Hematopoietic multipotent progenitor cell treated with erythropoietin and hydrocortisone succinate and interleukin-3 and kit ligand, for 4 days (in vitro differentiated cells): ENCODE measurements around the gene RTN1.

Experiments used
- DNase-seq: peaks from one replicate; pipeline ENCODE4 v3.0.0-alpha.2; 2015

Gene RTN1

DNA sequence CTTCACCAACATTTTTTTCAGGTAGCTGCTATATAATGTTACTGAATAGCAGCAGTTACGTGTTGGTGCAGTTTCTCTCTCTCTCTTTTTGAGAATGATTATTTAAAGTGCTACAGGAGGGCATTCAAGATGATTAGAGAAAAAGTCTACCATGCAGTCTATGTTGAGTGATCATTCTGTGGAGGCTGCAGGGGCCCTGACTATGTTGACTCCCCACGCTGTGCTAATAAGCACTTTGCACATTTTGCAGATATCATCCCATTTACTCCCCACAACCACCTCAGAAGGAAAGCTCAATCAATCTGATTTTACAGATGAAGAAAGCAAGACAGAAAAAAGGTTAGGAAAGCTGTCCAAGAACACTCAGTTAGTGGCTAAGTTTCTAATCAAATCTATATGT lies 87.8 kb downstream of the RTN1 start:
- no peak for DNase-seq

DNA sequence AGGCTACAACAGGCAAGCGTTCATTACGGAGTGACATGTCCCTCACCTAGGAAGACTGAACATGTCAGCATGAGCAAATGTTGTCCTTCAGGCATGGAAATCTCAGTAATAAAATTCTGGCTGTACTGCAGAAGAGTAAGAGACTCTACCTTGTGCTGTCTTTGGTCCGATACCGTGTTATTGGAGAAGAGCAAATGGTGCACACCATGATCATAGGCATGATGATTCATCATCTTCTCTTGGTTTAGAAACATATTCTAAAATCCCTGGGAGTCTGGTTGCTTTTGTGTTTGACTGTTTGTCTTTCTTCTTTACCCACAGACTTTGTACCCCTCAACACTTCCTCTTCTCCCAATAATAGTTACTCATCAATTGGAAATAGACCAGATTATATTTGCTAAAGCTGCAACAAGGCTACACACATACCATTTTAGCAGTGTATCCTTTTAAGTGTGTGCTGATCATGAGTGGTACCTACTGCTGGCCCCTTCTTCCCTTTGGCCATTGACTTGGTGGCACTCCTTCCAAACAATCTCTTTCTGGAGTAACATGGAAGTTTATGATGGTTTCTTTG lies 93.5 kb downstream of the RTN1 start:
- DNase-seq, result no peak

DNA sequence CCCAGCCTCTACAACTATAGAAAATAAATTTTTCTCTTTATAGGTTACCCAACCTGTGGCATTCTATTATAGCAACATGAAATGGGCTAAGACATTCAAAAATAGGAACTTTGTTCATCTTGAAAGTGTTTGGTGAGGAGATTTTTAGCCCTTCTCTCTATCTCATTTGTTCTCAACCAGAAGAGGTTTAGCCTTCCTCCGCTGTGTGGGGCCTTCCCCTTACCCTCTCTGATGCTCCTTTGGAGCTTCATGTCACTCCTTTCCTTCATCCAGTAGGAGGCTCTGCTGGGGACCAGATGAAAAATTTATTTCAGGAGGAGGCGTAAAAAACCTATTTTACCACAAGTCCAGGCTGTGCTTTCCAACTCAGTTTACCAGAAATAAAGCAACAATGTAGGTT lies 94.1 kb downstream of the RTN1 start:
- no peak for DNase-seq

DNA sequence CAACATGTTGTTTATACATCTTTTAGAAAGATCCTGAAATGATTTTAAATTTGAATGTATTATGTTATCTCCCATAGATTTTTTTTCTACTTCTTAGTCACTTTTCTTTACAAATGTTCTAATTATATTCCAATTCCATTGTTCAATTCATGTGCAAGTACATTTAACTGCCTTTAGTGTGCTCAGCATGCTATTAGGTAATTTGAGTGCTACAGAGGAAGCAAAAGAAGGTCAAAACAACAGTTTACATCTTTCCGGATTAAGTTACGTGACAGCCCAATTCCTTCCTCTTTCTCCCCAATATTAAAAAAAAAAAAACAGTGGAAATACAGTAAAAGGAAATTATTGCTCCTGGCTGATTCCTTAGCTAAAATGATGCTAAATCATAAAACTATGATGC lies 98.3 kb downstream of the RTN1 start:
- peak; percentile 26 for DNase-seq

DNA sequence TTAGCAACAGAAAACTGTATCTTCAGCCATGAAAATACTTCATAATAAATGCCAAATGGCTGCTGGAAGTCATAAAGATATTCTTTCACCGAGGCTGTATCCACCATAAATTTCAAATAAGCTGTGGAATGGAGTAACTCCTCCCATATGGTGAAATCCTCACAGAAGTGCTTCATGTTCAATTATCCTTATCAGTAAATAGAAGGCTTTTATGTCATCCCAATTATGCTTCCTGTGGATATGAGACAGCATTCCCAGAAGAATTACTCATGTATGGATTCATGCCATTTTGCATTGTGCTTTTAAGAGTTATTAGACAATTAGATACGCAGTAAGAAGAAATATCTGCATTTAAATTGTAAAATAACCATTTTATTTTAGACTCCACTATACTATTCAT lies 99.0 kb downstream of the RTN1 start:
- no peak for DNase-seq

DNA sequence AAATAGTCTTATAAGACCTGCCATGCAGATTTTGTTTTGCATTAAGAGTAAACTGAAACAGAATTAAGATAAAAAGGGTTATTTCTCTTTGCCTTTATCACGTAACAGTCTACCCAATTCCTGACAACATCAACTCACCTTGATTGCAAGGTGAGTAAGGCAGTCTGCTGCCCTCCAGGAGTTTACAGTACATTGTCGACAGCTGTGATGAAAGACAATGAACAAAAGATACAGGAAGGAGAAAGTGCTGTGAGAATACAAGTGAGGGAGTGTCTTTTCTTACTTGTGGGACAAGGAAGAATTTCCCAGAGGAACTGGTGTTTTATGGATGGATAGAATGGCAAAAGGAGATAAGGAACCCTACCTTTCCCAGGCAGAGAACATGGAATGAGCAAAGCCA lies 101.0 kb downstream of the RTN1 start:
- no peak for DNase-seq

DNA sequence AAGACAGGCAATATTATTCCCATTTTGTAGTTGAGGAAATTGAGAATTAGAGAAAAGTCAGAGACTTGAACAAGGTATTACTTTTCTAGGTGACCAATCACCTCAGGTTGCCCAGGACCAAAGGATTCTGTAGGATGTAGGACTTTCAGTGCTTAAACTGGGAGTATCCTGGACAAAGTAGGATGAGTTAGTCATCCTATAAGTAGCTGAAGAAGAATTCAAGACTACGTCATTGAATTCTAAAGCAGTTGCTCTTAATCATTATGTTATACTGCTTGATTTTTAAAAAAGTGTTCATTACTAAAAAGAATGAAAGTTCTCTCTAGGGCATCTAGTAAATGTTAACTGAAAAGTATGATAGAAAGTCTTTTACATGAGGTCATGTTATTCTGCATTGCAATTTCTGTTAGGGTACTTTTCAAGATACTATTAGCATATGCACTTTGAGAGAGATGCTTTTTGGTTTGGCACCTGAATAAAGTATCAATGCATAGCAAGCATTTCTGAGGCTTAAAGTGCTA lies 101.7 kb downstream of the RTN1 start:
- DNase-seq, result no peak

DNA sequence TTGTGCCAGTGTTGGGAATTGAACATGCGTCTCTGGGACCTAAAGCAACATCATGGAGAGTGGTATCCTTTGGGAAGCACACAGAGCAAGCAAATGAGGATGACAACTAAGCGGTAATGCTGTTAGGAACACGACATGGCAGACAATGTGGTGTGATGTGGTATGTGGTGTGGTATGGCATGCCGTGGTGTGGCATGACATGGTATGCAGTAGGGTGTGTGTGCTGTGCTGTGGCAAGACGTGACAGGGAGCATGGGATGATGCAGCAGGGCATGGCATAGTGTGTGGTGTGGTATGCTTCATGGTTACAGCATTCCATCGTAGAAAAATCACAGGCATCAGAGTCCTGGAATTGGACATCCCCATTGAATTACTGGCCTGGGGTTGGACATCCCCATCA lies 108.7 kb downstream of the RTN1 start:
- no peak for DNase-seq

DNA sequence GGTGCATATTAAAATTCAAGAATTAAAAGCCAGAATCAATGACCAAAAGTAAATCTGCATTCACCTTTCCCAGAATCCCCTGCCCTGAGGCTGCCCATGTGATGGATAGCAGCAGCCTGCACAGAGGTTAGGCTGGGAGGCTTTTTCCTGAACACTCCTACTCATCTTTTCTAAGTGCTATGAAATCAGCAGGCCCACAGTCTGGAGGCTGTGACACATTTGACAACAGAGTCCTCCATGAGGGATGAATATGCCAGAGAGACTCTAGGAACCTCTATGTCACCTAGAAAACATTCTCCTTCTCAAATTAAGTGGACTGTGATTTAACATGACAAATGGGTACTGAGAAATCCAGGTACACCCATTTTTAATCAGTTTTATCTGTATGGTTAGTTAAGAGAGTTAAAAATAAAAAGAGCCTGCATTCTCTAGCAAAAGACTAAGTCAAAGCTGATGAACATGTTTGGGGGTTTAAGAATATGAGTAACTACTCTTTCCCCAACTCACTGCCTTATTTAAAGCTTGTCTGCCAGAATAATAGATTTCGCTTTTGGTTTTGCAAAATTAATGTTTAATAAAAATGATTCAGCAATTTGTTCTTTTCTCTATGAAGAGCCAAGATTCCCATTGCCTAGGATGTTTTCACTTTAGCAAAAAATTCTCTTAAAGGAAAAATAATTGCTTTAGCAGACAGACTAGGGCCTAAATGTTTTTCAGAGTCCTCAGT lies 115.0 kb downstream of the RTN1 start:
- DNase-seq, result no peak

DNA sequence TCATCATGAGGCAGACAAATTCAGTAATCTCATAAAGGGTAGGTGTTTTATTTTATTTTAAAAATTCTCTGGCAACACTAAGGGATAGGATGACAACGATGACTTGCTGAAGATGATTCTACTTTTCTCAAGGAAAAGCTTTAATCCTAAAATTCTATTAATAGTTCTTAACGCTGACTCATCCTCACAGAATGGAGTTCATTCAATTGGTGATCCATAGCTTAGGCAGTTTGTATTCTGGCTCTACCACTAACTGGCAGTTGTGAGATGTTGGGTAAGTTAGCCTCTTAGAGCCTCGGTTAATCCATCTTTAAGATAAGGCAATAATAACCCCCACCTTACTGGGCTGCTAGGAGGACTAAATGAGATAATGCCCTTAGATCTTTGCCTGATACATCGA lies 116.3 kb downstream of the RTN1 start:
- no peak for DNase-seq

DNA sequence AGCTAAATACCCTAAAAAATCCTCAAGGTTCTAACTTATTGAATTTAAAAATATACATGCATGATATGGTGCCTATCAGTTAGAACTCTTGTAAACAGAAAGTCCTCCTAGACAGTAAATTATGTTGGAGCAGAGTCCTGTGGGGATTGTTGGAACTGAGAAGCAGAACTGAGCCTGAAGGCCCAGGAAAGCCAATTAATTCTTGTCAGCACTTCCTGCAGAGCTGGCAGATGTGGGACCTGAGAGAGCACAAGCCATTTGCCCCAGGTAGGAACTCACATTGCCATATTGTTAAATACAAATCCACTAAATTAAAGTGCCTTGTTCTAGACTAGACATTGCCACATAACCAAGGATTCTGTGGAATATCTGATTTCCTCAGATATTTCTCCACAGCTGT lies 117.1 kb downstream of the RTN1 start:
- DNase-seq, result no peak

DNA sequence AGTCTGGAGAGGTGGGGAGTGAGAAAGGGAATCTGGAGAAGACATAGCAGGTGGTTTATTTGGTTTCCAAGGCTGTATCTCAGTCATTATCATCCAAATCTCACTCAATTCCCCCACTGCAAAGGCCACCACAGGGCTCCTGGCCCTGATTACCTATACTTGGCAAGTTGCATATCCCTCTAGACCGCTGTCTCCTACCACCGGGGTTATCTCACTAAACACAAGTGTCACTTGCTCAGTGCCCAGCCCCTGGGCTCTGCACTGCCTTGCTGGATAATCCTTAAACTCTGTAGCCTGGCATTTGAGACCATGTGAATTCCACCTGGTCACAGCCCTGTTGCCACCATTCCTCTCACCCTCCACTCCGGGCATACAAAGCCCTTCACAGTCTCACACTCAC lies 119.0 kb downstream of the RTN1 start:
- peak; percentile 6 for DNase-seq

DNA sequence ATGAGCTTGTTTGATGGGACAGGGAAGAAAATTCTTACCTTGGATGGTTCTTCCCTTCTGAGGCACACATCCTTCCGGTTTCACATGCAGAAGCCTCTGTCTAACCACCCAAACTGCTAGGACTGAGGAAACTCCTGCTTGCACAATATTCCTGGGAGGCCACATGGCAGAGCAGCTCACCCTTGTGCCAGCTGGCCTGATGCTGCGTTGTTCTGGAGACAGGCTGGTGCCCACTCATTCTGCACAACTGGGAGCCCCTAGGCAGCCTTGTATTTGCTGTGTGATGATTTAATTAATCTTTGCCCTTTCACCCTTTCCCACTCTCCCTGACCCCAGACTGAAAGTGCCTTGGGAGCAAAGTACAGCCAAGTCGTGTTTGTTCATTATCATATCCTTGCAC lies 130.8 kb downstream of the RTN1 start:
- DNase-seq, result peak; percentile 4

DNA sequence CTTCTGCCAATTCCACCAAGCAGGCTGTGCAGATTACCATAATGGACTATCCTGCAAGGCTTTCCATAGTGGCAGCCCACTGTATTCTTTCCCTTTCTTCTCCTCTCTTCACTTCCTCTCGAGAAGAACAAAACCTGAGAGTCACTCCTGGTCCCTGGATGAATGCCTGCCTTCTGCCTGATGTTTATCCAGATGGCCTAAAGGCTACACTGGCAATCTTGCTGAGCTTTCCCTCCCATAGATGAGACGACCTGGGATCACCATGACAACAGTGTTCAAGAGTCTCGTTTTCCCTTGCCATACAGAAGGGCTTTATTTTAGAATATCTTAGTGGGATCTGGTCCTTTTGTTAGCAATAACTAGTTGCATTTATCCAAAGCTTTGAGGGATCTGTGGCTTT lies 142.3 kb downstream of the RTN1 start:
- DNase-seq, result no peak

DNA sequence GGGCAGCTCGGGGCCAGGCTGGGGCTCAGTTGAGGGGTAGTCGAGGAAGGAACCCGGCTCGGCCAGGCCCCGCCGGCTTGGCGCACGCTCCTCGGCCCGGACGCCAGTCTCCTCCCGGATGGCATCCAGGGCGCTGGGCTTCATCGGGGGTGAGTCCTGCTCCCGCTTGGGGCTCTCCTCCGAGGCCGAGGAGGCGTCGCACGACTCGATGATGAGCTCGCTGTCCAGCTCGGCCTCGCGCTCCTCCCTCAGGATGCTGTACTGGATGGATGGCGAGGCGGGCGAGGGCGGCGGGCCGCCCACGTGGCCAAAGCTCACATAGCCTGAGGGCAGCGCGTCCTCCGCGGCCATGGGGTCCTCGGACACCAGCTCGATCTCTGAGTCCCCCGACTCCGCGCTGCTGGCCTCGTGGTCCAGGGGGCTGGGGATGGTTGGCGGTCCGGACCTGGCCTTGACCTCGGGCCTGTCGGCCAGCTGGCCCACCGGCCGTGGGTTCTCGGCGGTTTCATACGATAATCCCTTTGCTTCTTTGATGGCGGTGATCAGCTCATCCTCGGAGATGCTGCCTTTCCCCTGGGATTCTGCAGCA lies 143.4 kb downstream of the RTN1 start:
- no peak for DNase-seq

DNA sequence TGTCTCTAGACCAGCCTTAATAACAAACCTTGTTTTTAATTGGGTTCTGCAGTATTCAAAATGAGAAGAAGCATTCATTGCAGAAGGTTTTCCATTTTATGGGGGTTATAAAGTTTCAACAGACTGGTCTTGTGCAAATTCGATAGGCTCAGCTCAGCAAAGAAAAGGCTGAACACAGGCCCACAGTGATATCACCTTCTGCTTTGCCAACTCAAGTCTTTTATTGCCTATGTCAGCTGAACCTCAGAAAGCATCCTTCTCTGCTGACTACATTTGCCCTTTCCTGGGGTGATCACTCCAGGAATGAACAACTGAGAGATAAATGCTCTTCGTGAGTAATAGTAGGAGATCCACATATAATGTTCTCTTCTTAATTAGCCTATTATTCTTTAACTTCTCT lies 159.5 kb downstream of the RTN1 start:
- no peak for DNase-seq

DNA sequence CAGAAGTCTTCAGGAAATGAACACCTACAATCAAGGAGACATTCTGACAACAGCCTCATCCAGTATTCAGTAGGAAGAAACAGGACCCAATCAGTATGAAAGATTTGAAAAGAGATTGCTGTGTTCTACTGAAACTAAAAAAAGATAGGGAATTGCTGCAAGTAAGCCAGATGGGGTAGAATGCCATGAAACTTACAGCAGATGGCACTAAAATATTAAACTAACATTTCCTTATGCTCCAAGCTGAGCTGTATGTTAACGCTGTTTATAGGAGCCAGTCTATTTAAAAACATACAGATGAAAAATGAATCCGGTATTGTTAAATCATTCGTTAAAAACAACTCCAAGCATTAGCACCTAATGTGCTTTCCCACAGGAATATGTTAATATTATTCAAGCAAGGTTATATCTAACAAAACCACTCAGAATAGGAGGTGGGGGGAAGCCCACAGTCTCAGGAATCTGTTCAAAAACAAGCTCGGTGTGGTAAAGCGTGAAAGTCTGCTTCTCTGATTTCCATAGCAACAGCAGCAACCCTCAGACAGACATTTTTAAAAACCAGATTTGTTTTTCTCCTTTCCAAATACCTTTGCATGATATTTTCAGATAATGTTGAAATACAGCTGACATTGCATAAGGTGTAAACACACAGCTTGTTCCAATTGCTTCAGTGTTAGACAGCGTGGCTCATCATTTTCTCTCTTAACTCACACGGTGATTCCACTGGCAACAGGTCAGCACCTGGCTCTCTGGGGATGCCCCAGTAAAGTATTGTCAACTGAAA lies 162.6 kb downstream of the RTN1 start:
- peak; percentile 15 for DNase-seq

DNA sequence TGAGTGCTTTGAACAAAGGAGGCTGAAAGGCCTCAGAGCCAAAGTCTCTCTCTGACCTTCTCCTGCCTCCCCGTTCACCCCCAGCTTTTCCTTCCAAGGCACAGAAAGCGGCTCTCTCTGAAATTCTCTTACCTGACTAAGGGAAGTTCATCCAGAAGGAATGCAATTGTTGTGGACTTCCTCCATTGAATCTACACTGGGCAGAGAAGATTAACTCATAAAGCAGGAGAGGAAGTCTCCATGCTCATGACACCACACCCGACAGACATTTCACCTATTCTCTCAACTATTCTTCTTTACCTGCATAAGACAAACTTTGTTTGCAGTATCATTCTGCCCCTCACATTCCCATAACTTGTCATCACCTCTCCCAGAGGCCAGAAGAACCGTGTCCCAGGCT lies 164.7 kb downstream of the RTN1 start:
- no peak for DNase-seq

DNA sequence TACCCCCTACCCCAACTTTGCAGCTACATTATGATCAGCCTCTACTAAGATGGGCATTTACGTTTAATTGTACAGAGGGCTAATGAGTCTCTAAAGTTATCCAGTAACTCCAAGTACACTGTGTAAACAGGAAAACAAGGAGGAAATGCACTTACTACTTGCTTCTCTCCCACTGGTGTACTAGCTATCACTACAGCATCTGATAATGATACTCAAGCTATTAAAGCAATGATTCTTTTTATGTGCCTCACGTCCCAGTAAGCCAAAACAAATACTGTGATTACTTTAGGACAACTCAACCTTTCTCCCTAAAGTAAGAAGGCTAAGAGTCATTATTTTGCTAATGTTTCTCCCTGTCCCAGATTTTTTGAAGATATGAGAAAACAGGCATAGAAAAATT lies 165.3 kb downstream of the RTN1 start:
- no peak for DNase-seq

DNA sequence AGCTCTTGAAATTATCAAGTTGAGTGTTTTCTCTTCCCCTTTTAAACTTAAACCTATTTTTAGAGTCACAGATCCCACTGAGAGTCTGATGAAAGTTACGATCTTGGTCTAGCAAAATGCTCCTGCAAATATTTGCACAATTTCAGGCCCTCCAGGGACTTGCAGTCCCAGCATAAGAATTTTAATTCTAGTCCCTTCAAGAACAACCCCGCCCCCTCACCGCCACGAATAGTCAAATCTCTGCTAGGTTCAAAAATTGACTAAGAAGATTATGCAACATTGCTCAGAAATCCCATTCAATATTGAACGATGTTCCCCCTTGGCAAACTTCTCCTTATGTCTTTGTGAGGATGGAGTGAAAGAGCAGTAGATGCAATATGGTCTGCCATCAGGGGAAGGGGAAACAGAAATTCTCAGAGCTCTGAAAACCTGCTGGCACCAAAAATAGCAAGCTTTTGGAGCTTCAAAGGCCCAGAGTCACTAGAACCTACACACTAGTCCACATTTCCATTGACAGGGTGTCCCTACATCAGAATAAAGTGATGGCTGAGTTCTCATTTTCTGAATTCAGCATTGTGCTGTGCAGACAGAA lies 166.4 kb downstream of the RTN1 start:
- no peak for DNase-seq

DNA sequence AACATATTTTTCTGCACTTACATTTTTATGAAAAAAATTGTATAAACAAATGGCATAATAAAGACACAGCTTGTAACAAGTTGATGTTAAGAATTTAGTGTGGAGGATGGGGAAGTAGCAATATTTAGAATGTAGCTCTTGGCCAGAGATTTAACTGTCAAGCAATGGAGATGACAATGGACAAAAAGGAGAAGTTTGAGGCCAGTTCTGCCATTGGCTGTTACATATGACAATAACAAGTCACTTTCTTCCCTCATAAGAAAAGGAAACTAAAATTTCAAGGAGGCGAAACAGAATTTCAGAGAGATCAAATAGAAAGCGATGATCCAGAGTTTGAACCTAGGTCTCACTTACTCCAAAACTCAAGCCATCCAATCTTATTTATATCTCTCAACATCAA lies 171.1 kb downstream of the RTN1 start:
- peak; percentile 46 for DNase-seq

DNA sequence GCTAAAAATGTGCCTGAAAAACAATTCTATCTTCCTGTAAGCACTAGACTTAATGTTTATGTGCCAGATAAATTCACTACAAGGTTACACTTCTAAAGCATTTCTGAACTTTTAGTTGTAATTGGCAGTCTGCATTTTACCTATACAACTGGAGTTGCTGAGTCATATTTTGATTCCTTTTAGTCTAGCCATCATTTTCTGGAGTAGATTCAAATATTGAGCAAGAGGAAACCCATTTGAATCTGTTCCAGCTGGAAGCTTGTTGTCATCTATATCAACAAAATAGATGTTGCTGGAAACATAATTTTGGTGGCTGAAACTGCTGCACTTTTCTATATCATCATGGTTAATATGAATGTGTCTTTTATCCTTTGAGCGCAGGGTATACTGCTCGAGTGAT lies 171.8 kb downstream of the RTN1 start:
- peak; percentile 4 for DNase-seq

DNA sequence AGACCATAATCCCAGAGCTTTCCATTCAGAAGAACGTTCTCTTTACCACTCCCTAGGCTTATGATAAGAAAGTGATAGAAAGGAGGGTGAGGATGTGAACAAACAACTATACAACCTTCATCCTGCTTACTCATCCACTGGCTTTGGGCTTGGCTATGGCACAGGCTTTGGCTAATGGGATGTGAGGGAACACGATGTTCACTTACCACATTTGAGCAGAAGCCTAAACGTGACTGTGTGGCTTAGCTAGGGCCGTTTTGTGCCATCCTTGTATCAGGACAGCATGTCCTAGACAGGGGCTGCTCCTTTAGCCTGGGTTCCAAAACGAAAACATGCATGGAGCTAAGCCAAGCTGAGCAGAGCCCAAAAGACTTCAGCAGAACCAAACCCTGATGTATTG lies 175.4 kb downstream of the RTN1 start:
- DNase-seq, result no peak
